ENCODE data around the gene TTYH3. TPM values are rescaled to one million over a fixed set of nuclear protein-coding genes. Genes with fewer than 3 reads are reported as not detected.
"Not testable (repeated sequence)": the region's sequence is repeated elsewhere in the genome, so short reads cannot be mapped to it uniquely, and the experiment has no call there.

TTYH3 gene
- total RNA-seq, 1 donor from 2014 or later = 51.7 TPM

- ATAC-seq = no peak
- H3K4me1 ChIP-seq = peaks cover 36% of the 10 kb centered on the region
- H3K9me3 ChIP-seq = no peaks in the 10 kb centered on the region
- TF ChIP-seq CTCF (IDR thresholded peaks at IDR 0.05) = no peak
- no peak for DNase-seq
- intact Hi-C loops (cut with DNase I) = no loop called here
- H3K36me3 ChIP-seq = peaks cover 7% of the 10 kb centered on the region
- H3K27me3 ChIP-seq (ENCODE audit: low read depth) = no peaks in the 10 kb centered on the region
- H3K27ac ChIP-seq = peak overlapping the region; percentile 82
- no peak overlapping the region for H3K4me3 ChIP-seq
Observed at GRCh38 chr7:2607923-2608904, 23.6 kb upstream of the TTYH3 start.

DNA sequence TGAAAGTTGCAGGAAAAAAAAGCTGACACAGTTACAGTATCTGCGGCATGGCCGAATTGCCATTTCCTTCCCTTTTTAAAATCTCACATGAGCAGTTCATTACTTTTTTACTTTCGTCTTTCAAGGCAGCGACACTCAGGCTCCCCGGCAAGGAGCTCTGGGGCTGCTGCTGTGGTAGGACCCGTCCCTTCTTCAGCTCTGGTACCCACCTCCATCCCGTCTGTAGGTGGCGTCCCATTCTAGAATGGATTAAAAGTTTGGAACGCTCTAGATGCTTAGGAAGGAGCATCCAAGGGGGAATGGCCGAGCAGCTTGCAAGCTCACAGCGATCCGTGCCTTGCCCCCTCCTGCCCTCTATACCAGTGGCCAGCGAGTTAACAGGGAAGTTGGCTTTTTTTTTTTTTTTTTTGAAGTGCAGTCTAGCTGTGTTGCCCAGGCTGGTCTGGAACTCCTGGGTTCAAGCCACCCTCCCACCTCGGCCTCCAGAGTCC lies 22.8 kb upstream of the TTYH3 start:
- peak overlapping the region; percentile 82 for H3K27ac ChIP-seq
- peak; percentile 12 for TF ChIP-seq CTCF (IDR thresholded peaks at IDR 0.05)
- intact Hi-C loops (cut with DNase I) = no loop called here
- no peaks in the 10 kb centered on the region for H3K27me3 ChIP-seq (ENCODE audit: low read depth)
- H3K4me1 ChIP-seq = peaks cover 43% of the 10 kb centered on the region
- no peak overlapping the region for H3K4me3 ChIP-seq
- ATAC-seq (peak; percentile 29 to 35), DNase-seq (no peak)
- H3K9me3 ChIP-seq = no peaks in the 10 kb centered on the region
- H3K36me3 ChIP-seq = peaks cover 7% of the 10 kb centered on the region

DNA sequence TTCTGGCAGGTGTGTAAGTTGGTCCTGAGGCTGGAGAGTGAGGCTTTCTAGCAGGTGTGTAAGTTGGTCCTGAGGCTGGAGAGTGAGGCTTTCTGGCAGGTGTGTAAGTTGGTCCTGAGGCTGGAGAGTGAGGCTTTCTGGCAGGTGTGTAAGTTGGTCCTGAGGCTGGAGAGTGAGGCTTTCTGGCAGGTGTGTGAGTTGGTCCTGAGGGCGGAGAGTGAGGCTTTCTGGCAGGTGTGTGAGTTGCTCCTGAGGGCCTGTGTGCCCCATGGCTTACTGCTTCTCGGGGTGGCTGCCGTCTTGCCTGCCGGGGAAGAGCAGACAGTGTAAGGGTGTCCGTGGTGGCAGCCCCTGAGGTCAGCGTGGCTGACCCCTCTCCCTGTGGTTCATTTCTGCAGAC lies 22.1 kb upstream of the TTYH3 start:
- peaks cover 49% of the 10 kb centered on the region for H3K4me1 ChIP-seq
- H3K9me3 ChIP-seq; H3K27me3 ChIP-seq (ENCODE audit: low read depth); DNase-seq; intact Hi-C loops (cut with DNase I); H3K36me3 ChIP-seq; H3K4me3 ChIP-seq; H3K27ac ChIP-seq; ATAC-seq: not testable (repeated sequence)

GRCh38 chr7:2610466-2610865 lies 21.3 kb upstream of the TTYH3 start:
- intact Hi-C loops (cut with DNase I) = no loop called here
- no peak for TF ChIP-seq CTCF (IDR thresholded peaks at IDR 0.05)
- Histone ChIP-seq H3K4me3 (no peak overlapping the region), H3K9me3 (no peaks in the 10 kb centered on the region), H3K27ac (no peak overlapping the region), H3K36me3 (peaks cover 6% of the 10 kb centered on the region), H3K4me1 (peaks cover 52% of the 10 kb centered on the region), H3K27me3 (ENCODE audit: low read depth) (no peaks in the 10 kb centered on the region)
- no peak for ATAC-seq
- DNase-seq = no peak

- Histone ChIP-seq H3K4me3 (no peak overlapping the region), H3K9me3 (no peaks in the 10 kb centered on the region), H3K27me3 (ENCODE audit: low read depth) (no peaks in the 10 kb centered on the region), H3K4me1 (peaks cover 48% of the 10 kb centered on the region), H3K36me3 (peaks cover 2% of the 10 kb centered on the region), H3K27ac (no peak overlapping the region)
- no peak for DNase-seq
- no peak for ATAC-seq
- intact Hi-C loops (cut with DNase I) = no loop called here
- no peak for TF ChIP-seq CTCF (IDR thresholded peaks at IDR 0.05)
Observed at GRCh38 chr7:2610898-2611297, 20.9 kb upstream of the TTYH3 start.

- Histone ChIP-seq H3K4me3 (no peak overlapping the region), H3K4me1 (peaks cover 43% of the 10 kb centered on the region), H3K27me3 (ENCODE audit: low read depth) (no peaks in the 10 kb centered on the region), H3K36me3 (no peaks in the 10 kb centered on the region), H3K9me3 (no peaks in the 10 kb centered on the region), H3K27ac (no peak overlapping the region)
- DNase-seq (no peak), ATAC-seq (no peak)
- intact Hi-C loops (cut with DNase I) = no loop called here
- TF ChIP-seq CTCF (IDR thresholded peaks at IDR 0.05) = no peak
Observed at GRCh38 chr7:2611401-2611800, 20.4 kb upstream of the TTYH3 start.
